SIG-M5 treated with dmso at 0.1 percent for 504 hours (cell line): ENCODE measurements around the gene ZNF669.

Experiments used
- DNase-seq: peaks from one replicate; lab custom pipeline; 2025; ENCODE audit not compliant: unreplicated experiment; lab: John Stamatoyannopoulos, UW

ZNF669 gene

DNA sequence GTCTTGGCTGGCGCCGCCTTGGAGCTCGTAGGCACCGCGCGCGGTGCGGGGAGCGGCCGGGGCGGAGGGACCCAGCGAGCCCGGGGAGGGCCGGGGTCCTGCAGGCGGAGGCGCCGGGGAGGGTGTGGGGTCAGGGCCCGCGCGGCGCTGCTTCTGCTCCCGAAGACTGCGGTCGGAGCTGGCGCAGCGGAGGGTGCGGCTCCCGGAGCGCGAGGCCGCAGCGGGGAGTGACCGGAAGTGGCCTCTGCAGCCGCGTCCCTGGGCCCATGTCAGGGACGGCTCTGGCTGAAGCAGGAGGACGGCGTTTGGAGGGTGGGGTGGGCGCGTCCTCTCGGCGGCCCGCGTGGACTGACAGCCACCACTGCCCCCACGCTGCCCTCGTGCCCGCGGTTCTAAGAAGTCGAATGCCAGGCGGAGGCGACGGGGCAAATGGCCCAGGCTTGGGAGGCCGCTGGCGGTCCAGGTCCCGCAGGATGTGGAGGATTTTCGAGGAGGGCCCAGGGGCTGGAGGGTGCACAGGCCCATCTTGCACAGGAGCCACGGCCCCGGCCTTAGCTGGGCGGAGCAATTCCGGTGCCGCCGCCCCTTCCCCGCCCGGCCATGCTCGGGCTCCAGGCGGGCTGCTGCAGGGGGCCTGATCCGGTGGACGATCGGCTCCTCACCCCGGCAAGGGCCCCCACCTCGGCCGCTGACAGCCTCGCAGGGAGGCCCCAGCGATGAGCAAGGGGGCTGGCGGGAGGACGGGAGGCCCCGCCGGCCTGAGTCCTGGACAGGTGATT lies 7.7 kb upstream of the ZNF669 start:
- DNase-seq, result no peak

DNA sequence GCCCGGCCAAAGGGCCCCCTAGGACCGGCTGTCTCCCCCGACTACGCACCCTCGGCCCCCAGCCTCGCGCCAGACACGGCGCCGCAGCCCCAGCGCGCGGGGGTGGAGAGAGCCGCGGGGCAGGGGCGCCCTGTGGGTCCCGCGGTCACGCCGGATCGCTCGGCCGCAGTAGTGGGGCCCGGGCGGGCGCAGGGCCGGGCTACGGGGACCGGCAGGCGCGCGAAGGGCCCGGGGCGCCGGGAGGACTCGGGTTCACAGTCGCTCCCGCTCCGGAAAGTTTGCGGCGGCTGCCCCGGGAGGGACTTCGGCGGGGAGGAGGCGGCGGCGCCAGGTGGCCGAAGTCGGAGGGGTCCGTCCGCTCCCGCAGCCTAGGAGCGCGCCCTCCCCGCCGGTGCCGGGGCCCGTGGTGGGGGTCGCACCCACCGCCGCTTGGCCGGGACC lies 7.1 kb upstream of the ZNF669 start:
- no peak for DNase-seq

DNA sequence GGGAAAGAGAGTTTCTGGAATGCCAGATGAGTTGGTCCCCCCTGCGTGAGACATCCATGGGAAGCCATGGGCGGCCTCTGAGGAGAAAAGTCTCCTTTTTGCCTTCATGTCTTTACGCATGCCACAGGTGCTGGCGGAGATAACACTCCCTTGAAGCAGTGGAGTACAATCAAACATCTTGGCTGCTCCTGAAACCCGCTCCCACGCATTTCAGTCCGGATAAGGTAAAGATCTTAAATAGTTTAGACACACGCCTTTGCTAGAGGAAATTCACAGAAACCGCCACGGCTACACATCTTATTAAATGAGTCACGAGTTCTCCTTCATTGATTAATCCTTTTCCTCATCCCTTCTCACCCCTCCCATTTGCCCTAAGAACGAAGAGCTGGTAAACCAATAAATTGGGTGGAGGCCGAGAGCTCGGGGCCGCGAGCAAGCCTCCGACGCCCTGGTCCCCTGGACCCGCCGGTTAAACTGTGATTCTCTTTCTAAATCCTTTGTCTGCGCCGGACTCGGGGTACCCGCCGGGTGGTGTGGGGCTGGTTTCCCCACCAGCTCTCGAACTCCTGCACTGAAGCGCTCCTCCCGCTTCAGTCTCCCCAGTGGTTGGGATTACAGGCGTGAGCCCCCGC lies 6.6 kb upstream of the ZNF669 start:
- no peak for DNase-seq

DNA sequence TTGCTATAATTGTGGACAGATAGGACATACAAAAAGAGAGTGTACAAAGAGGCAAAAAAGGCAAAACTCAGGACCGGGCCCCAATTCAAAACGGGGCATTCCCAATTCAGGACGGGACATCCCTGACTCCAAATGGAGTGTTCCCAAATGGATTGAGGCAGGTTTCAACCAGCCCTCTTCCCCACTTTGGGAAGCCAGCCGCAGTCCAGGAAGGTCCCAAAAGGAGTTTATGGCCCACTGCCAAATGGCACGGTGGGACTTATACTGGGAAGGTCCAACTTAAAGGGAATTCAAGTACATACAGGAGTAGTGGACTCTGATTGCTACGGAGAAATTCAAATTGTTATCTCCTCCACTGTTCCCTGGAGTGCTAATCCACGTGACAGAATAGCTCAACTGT lies 3.5 kb upstream of the ZNF669 start:
- DNase-seq, result no peak

DNA sequence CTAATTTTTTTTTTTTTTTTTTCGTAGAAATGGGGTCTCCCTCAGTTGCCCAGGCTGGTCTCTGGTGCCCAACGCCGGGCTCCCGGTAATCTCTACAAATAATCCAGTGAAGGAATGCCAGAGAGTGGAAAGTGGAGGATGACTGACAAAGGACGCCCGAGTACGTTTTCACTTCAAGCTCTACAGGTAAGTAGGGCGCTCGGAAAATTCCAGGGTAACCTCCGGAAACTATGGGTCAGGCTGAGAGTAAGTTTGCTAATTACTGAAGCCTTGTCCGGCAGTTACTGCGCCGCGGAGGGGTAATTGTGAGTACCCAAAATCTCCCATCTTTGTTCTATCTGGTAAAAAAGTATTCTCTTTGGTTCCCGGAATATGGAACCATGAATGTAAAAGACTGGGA lies 1.8 kb upstream of the ZNF669 start:
- no peak for DNase-seq

DNA sequence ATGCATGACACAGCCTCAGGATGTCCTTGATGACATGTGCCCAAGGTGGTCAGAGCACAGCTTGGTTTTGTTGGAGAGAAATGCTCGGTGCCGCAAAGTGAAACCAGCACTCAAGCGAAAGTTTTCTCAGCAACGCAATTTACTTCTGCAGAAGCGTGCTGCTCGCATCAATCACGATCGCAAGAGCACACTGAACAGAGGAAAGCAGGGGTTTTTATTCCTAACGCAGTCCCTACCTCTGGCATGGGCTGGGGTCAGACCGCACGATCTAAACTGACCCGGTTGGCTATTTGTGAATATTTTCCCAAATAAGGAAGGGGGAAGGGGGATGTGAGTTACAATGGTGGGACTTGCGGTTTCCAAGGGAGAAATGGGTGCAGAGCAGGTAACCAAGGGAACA lies 809 bp upstream of the ZNF669 start:
- no peak for DNase-seq

DNA sequence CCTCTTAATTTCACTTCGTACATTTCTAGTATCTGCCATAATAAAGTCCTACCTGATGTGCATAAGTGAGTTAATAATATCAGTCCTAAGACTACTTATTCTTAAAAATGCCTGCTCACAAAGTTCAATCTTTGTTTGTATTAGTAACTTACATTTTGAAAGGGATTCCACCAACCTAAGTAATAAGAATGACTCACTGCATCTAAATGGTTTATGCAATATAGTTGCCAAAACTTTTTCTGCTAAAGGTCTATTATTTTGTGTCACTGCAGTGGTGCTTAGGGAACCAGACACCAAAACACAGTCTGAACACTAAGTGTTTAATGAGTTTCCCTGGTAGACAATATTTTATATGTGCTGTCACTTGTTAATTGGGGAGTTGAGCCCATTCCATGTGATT lies 1.8 kb downstream of the ZNF669 start:
- DNase-seq, result no peak

DNA sequence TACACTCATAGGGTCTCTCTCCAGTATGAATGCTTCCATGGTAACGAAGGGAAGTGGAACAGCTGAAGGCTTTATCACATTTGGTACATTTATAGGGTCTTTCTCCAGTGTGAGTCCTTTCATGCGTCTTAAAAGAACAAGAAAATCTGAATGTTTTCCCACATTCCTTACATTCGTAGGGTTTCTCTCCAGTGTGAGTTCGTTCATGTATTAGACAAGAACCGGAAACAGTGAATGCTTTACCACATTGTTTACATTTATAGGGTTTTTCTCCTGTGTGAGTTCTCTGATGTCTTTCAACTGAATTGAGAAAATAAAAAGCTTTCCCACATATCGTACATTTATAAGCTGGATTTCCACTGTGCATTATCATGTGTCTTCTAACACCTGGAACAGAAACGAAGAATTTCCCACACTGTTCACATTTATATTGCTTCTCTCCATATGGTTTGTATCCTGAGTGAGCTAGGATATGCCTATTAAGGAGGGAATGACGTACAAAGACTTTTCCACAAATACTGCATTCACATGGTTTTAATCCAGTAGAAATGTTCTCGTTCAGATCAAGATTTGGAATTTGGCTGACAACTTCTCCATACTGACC lies 3.4 kb downstream of the ZNF669 start:
- DNase-seq, result no peak

DNA sequence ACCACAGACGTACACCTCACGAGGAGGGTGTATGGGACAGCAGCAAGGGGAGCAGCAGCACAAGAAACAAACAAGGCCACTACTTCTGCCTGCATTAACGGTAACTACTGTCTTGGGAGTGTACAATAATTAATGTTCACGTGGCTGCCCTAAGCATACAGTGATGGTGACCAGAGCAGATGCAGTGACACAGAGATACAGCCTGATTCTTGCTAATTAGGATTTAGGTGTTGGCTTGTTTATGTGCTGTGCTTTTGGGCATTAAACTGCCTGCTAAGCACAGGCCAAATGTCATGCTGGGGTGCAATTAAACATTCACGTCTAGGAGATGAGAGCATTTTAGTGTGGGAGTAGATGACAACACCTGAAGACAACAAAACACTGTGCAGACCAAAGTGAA lies 7.2 kb downstream of the ZNF669 start:
- DNase-seq, result no peak

DNA sequence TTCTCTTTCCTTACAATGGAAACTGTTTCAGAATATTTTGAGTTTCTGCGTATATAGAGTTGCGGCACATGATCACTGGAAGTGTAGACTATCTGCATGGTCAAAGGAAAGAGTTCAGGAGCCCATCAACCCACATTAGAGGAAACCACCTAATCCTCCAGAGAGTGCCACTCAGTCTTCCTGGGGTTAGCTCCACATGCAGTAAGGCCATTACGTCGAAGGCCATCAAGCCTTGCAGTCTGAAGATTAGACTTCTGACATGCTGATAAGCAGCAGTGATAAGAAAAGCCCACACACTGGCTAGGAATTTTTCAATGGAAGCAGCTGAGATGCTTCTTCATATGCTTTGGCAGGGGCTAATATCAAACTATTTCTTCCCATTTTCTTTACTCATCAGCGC lies 7.6 kb downstream of the ZNF669 start:
- DNase-seq, result no peak

DNA sequence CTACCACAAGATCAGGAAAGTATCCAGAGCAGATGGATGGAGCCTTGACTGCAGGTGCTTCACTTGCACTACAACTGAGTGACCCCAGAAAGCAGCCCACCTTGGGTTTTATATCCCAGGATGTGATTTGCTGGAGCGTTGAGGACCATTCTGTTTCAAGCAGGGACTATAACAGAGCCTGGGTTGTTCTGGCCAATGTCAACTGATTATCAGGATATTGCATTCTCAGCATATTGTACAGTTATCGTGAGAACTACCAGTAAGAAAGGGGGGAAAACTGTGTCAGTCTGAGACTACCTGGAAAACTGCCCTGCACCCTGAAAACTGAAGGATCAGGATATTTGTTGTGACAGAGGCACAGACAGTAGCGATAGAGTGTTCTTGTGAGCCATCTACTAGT lies 8.0 kb downstream of the ZNF669 start:
- no peak for DNase-seq

DNA sequence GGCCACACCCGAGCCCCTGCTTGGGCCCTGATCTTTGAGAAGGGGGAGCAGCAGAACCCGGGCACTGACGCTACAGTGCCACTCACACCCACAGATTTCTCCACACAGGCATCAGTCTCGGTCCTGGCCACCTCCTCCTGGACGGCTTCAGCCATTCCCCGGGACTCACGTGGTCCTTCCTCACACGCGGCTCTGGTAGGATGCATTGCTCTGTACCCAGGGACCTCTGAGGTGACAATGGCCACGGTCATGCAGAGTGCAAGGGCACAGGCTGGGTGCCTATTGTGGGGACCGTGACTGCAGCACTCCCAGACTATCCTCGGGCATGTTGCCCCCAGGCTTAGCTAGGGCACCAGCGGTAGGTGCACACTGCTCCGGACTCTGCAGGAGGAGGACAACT lies 13.7 kb downstream of the ZNF669 start:
- no peak for DNase-seq

DNA sequence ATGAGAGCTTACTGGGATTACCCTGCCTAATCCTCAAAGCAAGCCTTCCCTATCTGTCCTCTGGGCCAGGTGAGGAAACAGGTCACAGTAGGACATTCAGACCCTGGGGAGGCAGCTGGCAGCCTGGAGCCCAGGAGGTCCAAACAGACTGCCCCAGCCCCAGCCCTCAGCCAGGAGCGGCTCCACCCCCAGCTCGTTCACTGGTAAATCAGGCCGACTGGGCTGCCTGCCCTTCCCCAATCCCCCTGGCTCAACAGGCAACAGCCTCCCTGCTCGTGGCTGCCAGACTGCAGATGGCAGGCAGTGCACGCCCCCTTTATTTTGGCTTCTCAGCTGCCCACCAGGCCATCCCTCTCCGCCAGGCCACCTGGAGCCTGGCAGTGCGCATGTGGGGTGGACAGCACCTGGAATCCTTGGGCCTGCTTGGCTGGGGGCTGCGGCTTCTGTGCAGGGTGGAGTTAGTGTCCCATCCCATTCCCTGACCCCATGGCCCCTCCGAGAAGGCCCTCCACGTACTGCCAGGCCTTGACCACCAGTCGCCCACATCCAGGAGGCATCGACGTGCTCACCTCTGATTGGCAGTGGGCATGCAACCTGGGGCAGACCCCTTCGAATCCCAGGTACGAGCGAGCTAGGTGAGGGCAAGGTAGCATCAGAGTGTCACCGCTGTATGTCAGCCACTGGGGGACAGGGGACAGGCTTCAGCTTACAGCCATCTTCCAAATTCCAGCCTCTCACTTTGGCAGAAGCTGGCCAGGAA lies 14.4 kb downstream of the ZNF669 start:
- no peak for DNase-seq

DNA sequence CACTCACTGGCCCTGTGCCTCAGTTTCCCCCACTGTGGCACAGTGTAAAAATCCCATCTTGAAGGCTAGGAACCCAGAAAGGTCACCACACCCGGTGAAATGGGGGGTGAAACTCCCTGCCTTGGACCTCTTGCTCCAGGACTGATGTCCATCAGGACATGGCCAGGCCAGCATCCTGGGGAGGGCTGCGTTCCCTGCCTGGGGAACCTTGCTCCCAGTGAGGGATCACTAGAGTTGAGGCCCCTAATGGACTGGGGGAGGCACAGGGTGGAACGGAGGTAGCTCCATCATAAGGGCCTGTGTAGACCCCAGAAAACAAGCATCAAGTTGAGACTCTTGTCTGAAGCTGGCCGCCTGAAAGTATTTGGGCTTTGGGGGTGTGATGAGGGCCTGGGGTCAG lies 15.2 kb downstream of the ZNF669 start:
- no peak for DNase-seq

DNA sequence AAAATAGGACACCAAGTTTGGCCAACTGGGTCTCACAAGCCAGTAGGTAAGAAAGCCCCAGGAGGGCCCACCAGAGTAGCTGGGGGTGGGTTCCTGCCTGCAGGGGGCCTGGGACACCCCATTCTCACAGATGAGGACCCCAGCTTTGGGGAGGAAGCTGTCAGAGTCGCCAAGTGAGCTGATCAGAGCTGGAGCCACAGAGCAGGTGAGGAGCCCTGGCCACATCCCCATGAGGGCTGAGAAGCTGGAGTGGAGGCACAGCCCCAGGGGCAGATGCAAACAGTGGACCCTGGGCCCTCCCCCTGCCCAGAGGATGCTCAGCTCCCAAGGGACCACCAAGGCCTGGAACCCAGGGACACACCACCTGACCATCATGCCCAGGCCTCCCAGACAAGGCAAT lies 16.9 kb downstream of the ZNF669 start:
- DNase-seq, result no peak

DNA sequence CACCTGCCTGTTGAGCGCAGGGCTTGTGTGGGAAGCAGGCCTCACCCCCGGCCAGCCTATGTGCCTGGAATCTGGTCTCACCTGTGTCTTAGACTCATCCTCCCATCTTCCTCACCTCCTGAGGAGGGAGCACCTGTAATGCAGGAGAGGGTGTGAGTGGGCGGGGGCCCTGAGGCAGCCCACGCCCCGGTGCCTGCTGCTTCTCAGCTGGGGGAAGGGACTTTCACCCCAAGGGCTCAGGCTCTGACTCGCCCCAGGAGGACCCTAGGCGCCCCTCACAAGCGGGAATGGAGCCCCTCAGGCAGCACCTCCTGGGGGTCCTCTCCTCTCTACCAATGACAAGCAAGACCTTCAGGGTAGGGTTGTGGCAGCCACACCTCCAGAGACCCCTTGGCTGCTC lies 18.8 kb downstream of the ZNF669 start:
- DNase-seq, result no peak

DNA sequence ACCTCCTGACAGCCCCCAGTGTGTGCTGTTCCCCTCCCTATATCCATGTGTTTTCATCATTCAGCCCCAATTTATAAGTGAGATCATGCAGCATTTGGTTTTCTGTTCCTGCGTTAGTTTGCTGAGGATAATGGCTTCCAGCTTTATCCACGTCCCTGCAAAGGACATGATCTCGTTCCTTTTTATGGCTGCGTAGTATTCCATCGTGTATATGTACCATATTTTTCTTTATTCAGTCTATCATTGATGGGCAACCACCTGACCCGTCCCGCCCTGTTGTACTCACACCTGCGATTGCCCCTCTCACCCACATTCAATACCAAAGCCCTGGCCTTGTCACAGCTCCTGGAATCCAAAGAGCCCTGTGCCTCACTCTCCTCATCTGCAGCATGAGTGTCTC lies 19.4 kb downstream of the ZNF669 start:
- no peak for DNase-seq

DNA sequence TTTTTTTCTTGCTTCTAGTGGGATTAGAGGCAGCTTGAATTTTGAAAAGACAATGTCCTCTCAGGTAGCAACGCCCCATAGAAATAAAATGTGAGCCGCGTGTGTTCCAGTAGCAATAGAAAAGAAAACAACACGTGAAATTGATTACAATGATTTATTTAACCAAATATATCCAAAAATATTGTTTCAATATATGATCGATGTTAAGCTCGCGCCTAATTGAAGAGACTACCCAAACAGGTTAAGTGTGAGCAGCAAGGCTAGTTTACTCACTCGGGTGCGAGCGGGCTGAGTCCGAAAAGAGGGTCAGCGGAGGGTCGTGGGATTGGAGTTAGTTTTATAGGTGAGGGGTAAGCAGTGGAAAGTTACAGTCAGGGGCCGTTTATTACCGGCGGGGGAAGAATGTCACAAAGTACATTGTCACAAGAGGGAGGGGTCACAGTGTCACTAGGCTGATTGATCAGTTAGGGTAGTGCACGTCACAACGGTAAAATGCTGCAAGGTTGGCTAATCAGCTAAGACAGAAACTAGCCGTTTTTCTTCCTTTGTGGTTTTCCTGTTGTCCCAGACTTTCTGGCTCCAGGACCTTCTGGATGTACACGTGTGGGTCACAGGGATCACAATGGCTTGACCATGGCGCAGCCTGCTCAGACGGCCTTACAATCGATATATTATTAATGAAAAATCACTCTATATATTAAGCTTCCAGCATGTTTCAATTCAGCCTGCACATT lies 24.8 kb downstream of the ZNF669 start:
- no peak for DNase-seq

DNA sequence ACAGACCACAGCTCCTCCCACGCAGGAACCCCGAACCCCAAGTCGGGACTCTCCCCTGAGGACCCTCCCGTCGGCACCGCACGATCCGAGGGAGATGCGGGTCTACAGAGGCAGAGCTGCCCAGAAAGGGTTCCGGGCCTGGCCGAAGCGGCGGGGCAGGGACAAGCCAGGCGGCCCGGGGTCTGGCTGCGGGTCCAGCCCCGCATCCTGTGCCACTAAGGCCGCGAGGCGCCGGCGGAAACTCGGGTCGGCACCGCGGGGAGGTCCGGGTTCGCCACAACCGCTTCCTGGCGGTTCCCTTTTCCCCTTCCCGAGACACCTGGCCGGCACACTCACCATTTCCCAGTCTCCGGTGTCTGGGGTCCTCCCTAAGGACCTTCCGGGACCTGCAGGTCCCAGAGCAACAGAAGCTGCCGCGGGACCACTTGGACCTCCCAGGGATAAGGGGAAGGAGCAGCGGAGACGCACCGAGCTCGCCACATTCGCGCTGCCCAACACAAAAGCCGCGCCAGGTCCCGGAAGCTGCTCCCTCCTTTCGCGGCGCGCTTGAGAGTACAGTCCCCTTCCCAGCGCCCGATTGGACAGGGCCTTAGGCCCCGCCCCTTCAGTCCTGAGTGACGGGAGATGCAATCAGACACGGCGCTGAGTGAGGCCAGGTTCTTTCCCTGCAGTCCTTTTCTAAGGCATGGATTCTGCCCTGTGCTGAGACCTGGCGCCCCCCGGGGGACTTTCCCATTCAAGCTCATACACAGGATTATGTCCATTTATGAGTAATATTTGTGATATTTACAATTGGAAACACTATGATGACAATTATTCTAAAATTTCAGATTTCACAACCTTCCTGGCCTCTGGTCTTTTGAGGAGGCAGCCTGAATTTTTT lies 25.7 kb downstream of the ZNF669 start, which contains the start of gene ZNF670:
Gene ZNF670, minus strand, starts transcription at position 554 of the 883 bp plus-strand sequence. Its CDS starts 215 bp downstream, at position 339.
- peak; percentile 98 for DNase-seq

DNA sequence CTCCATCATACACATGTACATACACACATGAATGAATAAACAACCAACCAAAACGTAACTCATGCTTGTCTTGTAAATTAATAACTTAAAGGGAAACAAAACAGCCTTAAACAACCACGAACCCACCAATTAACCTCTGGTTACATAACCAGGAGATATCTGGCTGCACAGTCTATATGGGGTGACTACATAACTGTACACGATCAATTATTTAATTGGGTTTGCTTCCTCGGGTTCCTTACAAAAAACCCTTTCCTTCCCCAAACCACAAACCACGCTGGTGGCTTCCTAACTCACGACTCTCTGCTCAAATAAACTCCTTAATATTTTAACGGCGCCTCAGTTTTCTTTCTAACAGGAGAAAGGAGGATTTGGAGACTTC lies 26.3 kb downstream of the ZNF669 start:
- DNase-seq, result peak; percentile 52
